Neutrophil (primary cell): ENCODE measurements around the gene TBC1D22A.

Source experiments
- H3K27ac ChIP-seq: fragments of 200-600 bp; sonication (generic); 2 replicates; pipeline ENCODE4 v1.5.1; 2016; ENCODE audit warnings: mild to moderate bottlenecking, moderate library complexity
- H3K27me3 ChIP-seq: fragments of 200-600 bp; sonication (generic); 2 replicates; pipeline ENCODE4 v1.6.0; 2016; ENCODE audit warnings: mild to moderate bottlenecking
- H3K36me3 ChIP-seq: fragments of 200-600 bp; sonication (generic); 2 replicates; pipeline ENCODE4 v1.5.1; 2017
- H3K4me1 ChIP-seq, 2 experiments: fragments of 200-600 bp in 1 of 2; sonication (generic) in 1 of 2; 1 replicate in 1 of 2; 2 replicates in 1 of 2; pipeline versions ENCODE4 v1.5.1 to v1.6.1; 2013 to 2016; ENCODE audit warnings: low read depth in 1 of 2, low read length in 1 of 2, mild to moderate bottlenecking in 1 of 2, moderate library complexity in 1 of 2; ENCODE audit not compliant: control insufficient read depth in 1 of 2, insufficient read depth in 1 of 2
- H3K4me3 ChIP-seq, 2 experiments: fragments of 200-600 bp in 1 of 2; sonication (generic) in 1 of 2; 1 replicate in 1 of 2; 2 replicates in 1 of 2; pipeline ENCODE4 v1.5.1; 2013 to 2016; ENCODE audit warnings: low read depth in 1 of 2, low read length in 1 of 2, mild to moderate bottlenecking in 1 of 2, moderate library complexity in 1 of 2
- H3K9me3 ChIP-seq: fragments of 200-600 bp; sonication (generic); 2 replicates; pipeline ENCODE4 v1.5.1; 2016
- CTCF ChIP-seq: fragments of 200-600 bp; sonication (generic); IDR thresholded peaks from 2 replicates; pipeline ENCODE4 v1.5.1; 2016; ENCODE audit warnings: antibody characterized with exemption

TBC1D22A gene

GRCh38 chr22:47105085-47105484 is 342.6 kb downstream of the TBC1D22A start:
- no peaks in the 10 kb centered on the region for H3K27me3 ChIP-seq
- no peak overlapping the region for H3K4me3 ChIP-seq
- H3K4me1 ChIP-seq, result no peaks in the 10 kb centered on the region
- no peaks in the 10 kb centered on the region for H3K36me3 ChIP-seq
- H3K27ac ChIP-seq, result no peak overlapping the region
- no peak for TF ChIP-seq CTCF
- H3K9me3 ChIP-seq, result no peaks in the 10 kb centered on the region

- Histone ChIP-seq H3K4me1 (no peaks in the 10 kb centered on the region), H3K36me3 (peaks cover 4% of the 10 kb centered on the region), H3K4me3 (no peak overlapping the region), H3K9me3 (no peaks in the 10 kb centered on the region), H3K27me3 (no peaks in the 10 kb centered on the region), H3K27ac (no peak overlapping the region)
- no peak for TF ChIP-seq CTCF
These were observed 344.4 kb downstream of the TBC1D22A start for GRCh38 chr22:47106806-47107205.

GRCh38 chr22:47107431-47107830 is 345.0 kb downstream of the TBC1D22A start:
- H3K4me3 ChIP-seq, result no peak overlapping the region
- no peaks in the 10 kb centered on the region for H3K27me3 ChIP-seq
- no peak for TF ChIP-seq CTCF
- H3K9me3 ChIP-seq, result no peaks in the 10 kb centered on the region
- H3K27ac ChIP-seq, result no peak overlapping the region
- no peaks in the 10 kb centered on the region for H3K4me1 ChIP-seq
- peaks cover 9% of the 10 kb centered on the region for H3K36me3 ChIP-seq

- H3K27ac ChIP-seq, result no peak overlapping the region
- no peaks in the 10 kb centered on the region for H3K9me3 ChIP-seq
- no peak for TF ChIP-seq CTCF
- no peaks in the 10 kb centered on the region for H3K4me1 ChIP-seq
- no peaks in the 10 kb centered on the region for H3K27me3 ChIP-seq
- H3K36me3 ChIP-seq, result peaks cover 24% of the 10 kb centered on the region
- H3K4me3 ChIP-seq, result no peak overlapping the region
These were observed 348.5 kb downstream of the TBC1D22A start for GRCh38 chr22:47110817-47111443.

GRCh38 chr22:47111626-47112581 is 349.5 kb downstream of the TBC1D22A start:
- Histone ChIP-seq H3K4me3 (no peak overlapping the region), H3K9me3 (no peaks in the 10 kb centered on the region), H3K27me3 (no peaks in the 10 kb centered on the region), H3K27ac (no peak overlapping the region), H3K36me3 (peaks cover 24% of the 10 kb centered on the region), H3K4me1 (no peaks in the 10 kb centered on the region)
- no peak for TF ChIP-seq CTCF
